HepG2 (cell line): ENCODE results near the gene PSMD9. TPM values are rescaled to one million over a fixed set of nuclear protein-coding genes. Genes with fewer than 3 reads are reported as not detected.

Experiments
- ATAC-seq: fragments of 200-7000 bp; cut with Tn5 transposase; 3 replicates; pipeline ENCODE4 v1.9.1; 2020; ENCODE audit warnings: mild to moderate bottlenecking, moderate library complexity
- BruUV-seq: library from RNA; stranded (reverse); fragments of 400-500 nt; replicated peaks from 2 replicates; lab custom pipeline; 2021; lab: Mats Ljungman, UMichigan
- CTCF ChIA-PET: fragments of 300-600 bp; formaldehyde crosslinking; extraction: SDS; loops from one replicate; lab custom pipeline; 2021; ENCODE audit warnings: low total read pairs, inconsistent platforms, low intra/inter-chr PET ratio; lab: Yijun Ruan, JAX
- POLR2A ChIA-PET: fragments of 350-600 bp; sonication (Branson Sonifier 250); formaldehyde crosslinking; loops from one replicate; lab custom pipeline; 2020; ENCODE audit warnings: antibody characterized with exemption, inconsistent platforms; lab: Yijun Ruan, JAX
- DNase-seq: peaks from one replicate; pipeline ENCODE4 v3.0.0-alpha.2; 2015; ENCODE audit warnings: low spot score
- FAIRE-seq: peaks from 3 replicates; lab custom pipeline; 2011; peaks lifted over from hg19 to GRCh38; lab: Jason Lieb, UNC
- H2AFZ ChIP-seq: one replicate; pipeline ENCODE4 v1.6.1; 2011; ENCODE audit warnings: low read length, inconsistent platforms
- H3K27ac ChIP-seq: fragments of 300-600 bp; 3 replicates; pipeline ENCODE4 v1.8.0; 2011; ENCODE audit warnings: mixed run types, mild to moderate bottlenecking, mixed read lengths, low read length, inconsistent platforms; ENCODE audit not compliant: insufficient read depth; ENCODE audit errors: extremely low read length
- H3K27me3 ChIP-seq, 2 experiments: fragments of 200-600 bp in 1 of 2; 2 replicates in 1 of 2; 3 replicates in 1 of 2; pipeline versions ENCODE4 v1.6.0 to v1.8.0; 2011; ENCODE audit warnings: low read length in 2 of 2, mild to moderate bottlenecking in 2 of 2, moderate library complexity in 2 of 2, inconsistent platforms in 1 of 2; ENCODE audit not compliant: insufficient read depth in 2 of 2, control insufficient read depth in 1 of 2
- H3K36me3 ChIP-seq, 2 experiments: fragments of 200-600 bp in 1 of 2; replicated peaks in 1 of 2; 2 replicates in 1 of 2; 3 replicates in 1 of 2; pipeline versions ENCODE4 v1.5.1 to v1.8.0; 2011; ENCODE audit warnings: low read length in 2 of 2, inconsistent platforms in 1 of 2; ENCODE audit not compliant: insufficient read depth in 2 of 2, control insufficient read depth in 1 of 2
- H3K4me1 ChIP-seq: 2 replicates; pipeline ENCODE4 v1.5.1; 2012; ENCODE audit warnings: low read length, inconsistent platforms; ENCODE audit not compliant: insufficient read depth
- H3K4me2 ChIP-seq: 2 replicates; pipeline ENCODE4 v1.6.0; 2011; ENCODE audit warnings: low read depth, low read length, inconsistent platforms
- H3K4me3 ChIP-seq, 3 experiments: fragments of 200-600 bp in 1 of 3; sonication (generic), shearing (Covaris generic) in 1 of 3; replicated peaks in 1 of 3; 2 replicates each; pipeline ENCODE4 v1.5.1; 2011 to 2016; ENCODE audit warnings: low read length in 3 of 3, inconsistent platforms in 2 of 3, low read depth in 2 of 3, mild to moderate bottlenecking in 2 of 3, control low read depth in 1 of 3, mixed read lengths in 1 of 3; ENCODE audit not compliant: insufficient read depth in 1 of 3
- H3K79me2 ChIP-seq: one replicate; pipeline ENCODE4 v1.6.1; 2011; ENCODE audit warnings: low read length, inconsistent platforms; ENCODE audit not compliant: insufficient read depth
- H3K9ac ChIP-seq: 2 replicates; pipeline ENCODE4 v1.6.0; 2011; ENCODE audit warnings: mild to moderate bottlenecking, low read depth, low read length, inconsistent platforms; ENCODE audit not compliant: insufficient read depth
- H3K9me3 ChIP-seq: 2 replicates; pipeline ENCODE4 v1.5.1; 2012; ENCODE audit warnings: mild to moderate bottlenecking, low read length
- H4K20me1 ChIP-seq: 2 replicates; pipeline ENCODE4 v1.6.0; 2011; ENCODE audit warnings: inconsistent platforms, mild to moderate bottlenecking, low read length, moderate library complexity; ENCODE audit not compliant: insufficient read depth
- TBX3 ChIP-seq: fragments of 450-650 bp; IDR thresholded peaks from 2 replicates; pipeline ENCODE4 v1.6.1; 2017; ENCODE audit warnings: antibody characterized with exemption, mild to moderate bottlenecking, inconsistent platforms, borderline replicate concordance
- ZNF121 ChIP-seq: sonication (generic); formaldehyde crosslinking; IDR thresholded peaks from 2 replicates; pipeline ENCODE4 v1.5.0; 2020; ENCODE audit warnings: mild to moderate bottlenecking, missing genetic modification reagents
- ZNF460 ChIP-seq: sonication (generic); formaldehyde crosslinking; IDR thresholded peaks from 2 replicates; pipeline ENCODE4 v1.5.1; 2020; ENCODE audit warnings: missing genetic modification reagents, mild to moderate bottlenecking, borderline replicate concordance
- ZNF615 ChIP-seq: sonication (generic); formaldehyde crosslinking; IDR thresholded peaks from 2 replicates; pipeline ENCODE4 v1.5.0; 2020; ENCODE audit warnings: mild to moderate bottlenecking, missing genetic modification reagents, borderline replicate concordance
- WGBS: methylation state at CpG from one replicate; pipeline ENCODE4 v1.1.6; 2017; ENCODE audit warnings: low lambda C conversion rate; 5-methylcytosine and 5-hydroxymethylcytosine counted together
- in situ Hi-C: cut with HindIII; loops from 2 replicates; pipeline ENCODE4 v1.10.0; 2017; ENCODE audit warnings: low pct_unique_long_range_greater_than_20kb; ENCODE audit not compliant: extremely low pct_ligation_motif_present
- intact Hi-C: fragments of 100-400 bp; cut with micrococcal nuclease; formaldehyde crosslinking; loops from one replicate; pipeline ENCODE4 v1.10.0; 2022; ENCODE audit not compliant: unreplicated experiment
- polyA plus RNA-seq, 8 experiments: library from polyadenylated mRNA; depleted of rRNA in 3 of 8; stranded (reverse) in 7 of 8; unstranded in 1 of 8; fragments of >200 nt; fragmentation: Illumina TruSeq in 4 of 8; extraction: Trizol in 4 of 8; gene quantifications; 2 replicates each; pipeline versions ENCODE4 v1.2.1 to v1.2.3, GENCODE V29; 2011 to 2016; ENCODE audit warnings: low read depth in 4 of 8, missing spikeins in 1 of 8, mixed read lengths in 1 of 8; ENCODE audit not compliant: insufficient read depth in 1 of 8
- total RNA-seq, 5 experiments: library from RNA; depleted of rRNA; stranded (reverse); fragments of >200 nt; fragmentation: Illumina TruSeq; extraction: Trizol; gene quantifications; 2 replicates each; pipeline ENCODE4 v1.2.3, GENCODE V29; 2016; ENCODE audit warnings: low read depth in 1 of 5
- TF ChIP-seq, protein P1 (sequence below): sonication (generic); formaldehyde crosslinking; IDR thresholded peaks from 2 replicates; pipeline ENCODE4 v1.8.0; 2022; ENCODE audit warnings: mild to moderate bottlenecking, missing genetic modification reagents, moderate library complexity
- TF ChIP-seq, protein P2 (sequence below): IDR thresholded peaks from 2 replicates; pipeline ENCODE4 v1.6.1; 2016; ENCODE audit warnings: low read depth, control low read depth

PSMD9 gene
- total and polyA plus RNA-seq, 2 of the 13 experiments (the other 11 are each of a cell fraction or from before 2014, with no cell fraction given): 41.4 to 61.1 TPM

DNA sequence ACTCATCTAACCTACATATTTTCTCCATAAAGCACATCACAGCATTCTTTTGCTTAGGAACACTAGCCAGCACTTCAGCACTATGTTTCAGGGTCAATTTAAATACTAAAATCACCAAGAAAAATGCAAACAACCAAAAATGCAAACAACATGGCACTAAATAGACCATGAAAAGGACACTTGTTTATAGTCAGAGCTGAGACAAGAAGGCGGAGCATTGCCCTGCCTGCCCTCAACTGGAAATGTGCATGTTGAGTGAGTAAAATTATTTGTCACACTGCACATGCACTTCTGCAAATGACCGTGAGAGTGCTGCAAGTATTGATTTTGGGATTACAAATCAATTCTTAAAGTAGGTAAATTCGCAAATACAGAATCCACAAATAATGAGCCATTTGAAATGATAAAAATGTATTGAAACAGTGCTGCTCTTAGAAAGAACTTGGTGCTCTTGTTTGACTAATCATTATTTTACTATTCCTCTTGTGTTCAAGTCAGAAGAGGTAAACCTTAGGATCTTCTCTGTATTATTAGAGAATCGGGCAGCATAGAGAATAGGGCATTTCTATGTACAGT, 64.6 kb downstream of the PSMD9 start (continued):
- TF ChIP-seq, protein P1, sequence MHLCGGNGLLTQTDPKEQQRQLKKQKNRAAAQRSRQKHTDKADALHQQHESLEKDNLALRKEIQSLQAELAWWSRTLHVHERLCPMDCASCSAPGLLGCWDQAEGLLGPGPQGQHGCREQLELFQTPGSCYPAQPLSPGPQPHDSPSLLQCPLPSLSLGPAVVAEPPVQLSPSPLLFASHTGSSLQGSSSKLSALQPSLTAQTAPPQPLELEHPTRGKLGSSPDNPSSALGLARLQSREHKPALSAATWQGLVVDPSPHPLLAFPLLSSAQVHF: no peak
- TF ChIP-seq ZNF615 (CRISPR knock-in tag) (no peak), ZNF460 (CRISPR knock-in tag) (no peak)
- TF ChIP-seq, protein P2, sequence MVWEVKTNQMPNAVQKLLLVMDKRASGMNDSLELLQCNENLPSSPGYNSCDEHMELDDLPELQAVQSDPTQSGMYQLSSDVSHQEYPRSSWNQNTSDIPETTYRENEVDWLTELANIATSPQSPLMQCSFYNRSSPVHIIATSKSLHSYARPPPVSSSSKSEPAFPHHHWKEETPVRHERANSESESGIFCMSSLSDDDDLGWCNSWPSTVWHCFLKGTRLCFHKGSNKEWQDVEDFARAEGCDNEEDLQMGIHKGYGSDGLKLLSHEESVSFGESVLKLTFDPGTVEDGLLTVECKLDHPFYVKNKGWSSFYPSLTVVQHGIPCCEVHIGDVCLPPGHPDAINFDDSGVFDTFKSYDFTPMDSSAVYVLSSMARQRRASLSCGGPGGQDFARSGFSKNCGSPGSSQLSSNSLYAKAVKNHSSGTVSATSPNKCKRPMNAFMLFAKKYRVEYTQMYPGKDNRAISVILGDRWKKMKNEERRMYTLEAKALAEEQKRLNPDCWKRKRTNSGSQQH (CRISPR knock-in tag): no peak
- TF ChIP-seq, all 625 proteins: peak for 1

DNA sequence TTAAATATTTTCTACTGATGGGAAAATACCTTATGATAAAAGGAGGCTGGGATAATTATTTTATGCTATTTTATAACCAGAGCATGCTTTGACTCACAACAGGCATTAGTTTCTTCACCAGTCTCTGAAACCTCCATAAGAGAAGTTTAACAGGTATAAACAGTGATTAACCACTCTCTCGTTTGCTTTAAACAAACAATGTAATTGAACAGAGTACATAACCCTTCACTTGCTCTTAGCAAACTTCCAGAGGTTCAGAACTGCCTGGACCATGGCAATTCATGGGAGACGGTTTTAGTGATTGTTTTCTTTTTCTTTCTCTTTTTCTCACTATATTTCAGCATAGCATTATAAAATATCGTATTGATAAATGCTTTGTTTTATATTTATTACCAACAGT, 65.1 kb downstream of the PSMD9 start:
- TF ChIP-seq ZNF121 (CRISPR knock-in tag): no peak
- TF ChIP-seq TBX3: peak; percentile 50; the same call in 1 of the 2 replicates
- H3K9me3 ChIP-seq: no peaks in the 10 kb centered on the region
- ATAC-seq (peak; percentile 84), FAIRE-seq (peak; percentile 8), DNase-seq (peak; percentile 29)
- intact Hi-C loops (loop anchor here (10.0 kb wide), 1 partner anchor 171 kb away; no protein-coding TSS in a partner anchor), in situ Hi-C loops (no loop called here)
- no peak overlapping the region for H3K4me2 ChIP-seq
- no peak overlapping the region for H3K4me3 ChIP-seq
- H2AFZ ChIP-seq: no peak overlapping the region
- H3K9ac ChIP-seq: no peak overlapping the region
- H3K4me1 ChIP-seq: peaks cover 16% of the 10 kb centered on the region
- WGBS: 2% methylated on average over 3 of the region's 3 CpGs
- ChIA-PET POLR2A (no interaction called here), CTCF (no interaction called here)
- no peaks in the 10 kb centered on the region for H3K27me3 ChIP-seq
- H4K20me1 ChIP-seq: no peaks in the 10 kb centered on the region
- BruUV-seq: no TSS peak
- H3K27ac ChIP-seq: no peak overlapping the region
- no peaks in the 10 kb centered on the region for H3K36me3 ChIP-seq
- no peaks in the 10 kb centered on the region for H3K79me2 ChIP-seq
